ELR (cell line): Measurements from ENCODE around the gene SLC39A2.
"Not testable (repeated sequence)": the region's sequence is repeated elsewhere in the genome, so short reads cannot be mapped to it uniquely, and the experiment has no call there.

Experiments
- DNase-seq: peaks from one replicate; pipeline ENCODE4 v3.0.0-alpha.2; 2015; ENCODE audit warnings: low read depth

Gene SLC39A2

GRCh38 chr14:21025371-21026273 lies 26.5 kb downstream of the SLC39A2 start:
- DNase-seq, result no peak

DNA sequence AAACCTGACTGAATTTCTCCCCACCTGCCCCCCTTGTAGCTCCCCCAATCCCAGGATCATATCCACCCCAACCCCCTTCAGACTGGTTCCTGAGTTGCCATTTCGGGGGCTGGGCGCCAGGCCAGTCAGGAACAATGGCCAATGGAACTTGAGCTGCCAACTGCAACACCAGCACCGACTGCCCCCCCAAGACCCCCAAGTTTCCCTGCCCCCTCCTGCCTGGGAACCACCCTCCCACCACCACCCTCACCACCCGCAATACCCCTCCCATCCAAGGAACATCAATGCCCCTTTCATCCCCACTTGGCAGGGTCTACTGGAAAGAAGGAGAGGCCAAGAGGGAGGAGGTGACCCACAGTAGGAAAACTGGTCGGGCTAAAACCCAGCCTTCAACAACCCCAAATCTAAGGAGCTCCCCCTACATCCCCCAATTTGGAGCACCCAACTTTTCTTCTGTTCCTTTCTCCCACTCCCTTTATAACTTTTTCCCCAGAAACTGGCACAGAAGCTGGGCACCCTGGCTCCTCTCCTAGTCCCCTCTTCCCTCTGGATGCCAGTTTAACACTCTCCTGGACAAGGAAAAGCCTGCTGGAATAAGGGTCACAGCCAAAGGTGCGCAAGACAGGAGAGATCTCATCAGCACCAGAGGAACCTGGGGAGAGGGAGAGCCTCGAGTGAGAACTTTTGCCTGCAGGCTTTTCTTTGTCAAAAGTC lies 27.3 kb downstream of the SLC39A2 start:
- DNase-seq, result no peak

- no peak for DNase-seq
Observed at GRCh38 chr14:21026988-21027315, 27.9 kb downstream of the SLC39A2 start.

GRCh38 chr14:21029917-21030316 lies 30.8 kb downstream of the SLC39A2 start, which contains the start of gene TPPP2:
Gene TPPP2, plus strand, starts transcription at chr14:21030217. Its CDS starts 365 bp downstream, at chr14:21030582.
- DNase-seq, result no peak

DNA sequence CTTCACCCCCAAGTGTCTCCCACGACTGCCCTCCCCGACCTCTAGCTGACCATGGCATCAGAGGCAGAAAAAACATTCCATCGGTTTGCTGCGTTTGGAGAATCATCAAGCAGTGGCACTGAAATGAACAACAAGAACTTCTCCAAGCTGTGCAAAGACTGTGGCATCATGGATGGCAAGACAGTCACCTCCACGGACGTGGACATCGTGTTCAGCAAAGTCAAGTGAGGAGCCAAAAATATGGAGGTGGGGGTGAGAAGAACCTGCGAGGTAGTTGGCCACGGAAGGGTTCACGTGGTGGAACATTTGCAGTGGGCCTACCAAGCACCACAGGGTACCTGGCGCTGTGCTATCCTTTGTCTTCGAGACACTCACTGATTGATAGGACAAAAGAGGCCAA lies 31.4 kb downstream of the SLC39A2 start:
- DNase-seq, result no peak

DNA sequence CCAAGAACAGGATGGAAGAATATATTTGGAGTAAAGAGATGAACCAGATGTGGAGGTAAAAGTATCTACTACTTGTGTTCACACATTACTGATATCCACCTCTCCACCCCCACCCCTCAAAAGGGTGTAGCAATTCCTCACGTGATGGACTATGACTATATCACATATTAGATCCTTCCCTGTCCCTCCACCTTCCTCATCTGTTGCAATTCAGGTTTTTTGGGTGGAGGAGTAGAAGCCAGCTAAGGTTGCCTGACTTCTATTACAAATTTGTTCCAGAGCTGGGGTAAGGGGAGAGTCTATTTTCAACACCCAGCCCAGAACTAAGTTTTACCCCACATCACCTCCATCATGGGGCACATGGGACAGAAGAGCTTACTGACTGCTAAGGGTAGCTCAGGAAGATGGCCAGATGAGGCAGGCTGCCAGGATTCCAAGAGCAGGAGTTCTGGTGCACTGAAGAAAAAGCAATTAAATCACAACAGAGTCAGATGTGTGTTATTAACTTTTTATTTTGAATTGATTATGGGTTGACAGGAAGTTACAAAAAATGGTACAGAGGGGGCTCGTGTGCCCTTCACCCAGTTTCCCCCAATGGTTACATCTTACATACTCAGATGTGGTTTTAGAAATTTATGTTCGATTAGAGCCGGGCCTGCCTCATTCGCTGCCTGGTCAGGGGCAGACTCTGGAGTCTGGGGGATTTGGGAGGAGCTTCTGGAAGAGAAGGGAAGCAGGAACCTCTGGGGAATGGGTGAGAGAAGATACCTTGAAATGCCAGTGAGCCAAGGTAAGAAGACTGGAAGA lies 33.4 kb downstream of the SLC39A2 start:
- DNase-seq, result no peak

DNA sequence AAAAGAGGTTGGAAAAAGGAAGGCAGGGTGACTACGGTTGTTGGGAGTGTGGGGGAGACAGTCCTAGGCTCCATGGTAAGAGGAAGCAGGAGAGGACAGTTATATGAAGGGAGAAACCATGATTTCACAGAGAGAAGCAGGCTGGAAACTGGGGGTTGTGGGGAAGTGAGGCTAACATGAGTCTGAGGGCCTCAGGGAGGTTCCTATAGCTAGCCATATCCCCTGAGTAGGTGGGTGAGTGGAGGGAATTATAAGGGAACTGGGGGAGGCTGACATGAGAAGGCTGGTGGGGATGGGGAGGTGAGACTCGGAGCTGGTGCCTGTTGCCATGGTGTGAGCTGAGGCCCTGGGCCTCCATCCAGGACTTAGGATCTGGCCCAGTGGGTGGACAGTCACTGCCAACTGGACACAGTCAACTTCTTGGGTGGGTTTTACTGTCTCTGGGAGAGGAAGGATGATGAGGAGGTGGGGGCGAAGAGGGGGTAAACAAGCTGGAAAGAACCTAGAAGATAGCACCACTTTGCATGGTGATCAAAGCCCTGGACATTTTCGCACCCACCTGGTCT lies 34.1 kb downstream of the SLC39A2 start:
- no peak for DNase-seq

DNA sequence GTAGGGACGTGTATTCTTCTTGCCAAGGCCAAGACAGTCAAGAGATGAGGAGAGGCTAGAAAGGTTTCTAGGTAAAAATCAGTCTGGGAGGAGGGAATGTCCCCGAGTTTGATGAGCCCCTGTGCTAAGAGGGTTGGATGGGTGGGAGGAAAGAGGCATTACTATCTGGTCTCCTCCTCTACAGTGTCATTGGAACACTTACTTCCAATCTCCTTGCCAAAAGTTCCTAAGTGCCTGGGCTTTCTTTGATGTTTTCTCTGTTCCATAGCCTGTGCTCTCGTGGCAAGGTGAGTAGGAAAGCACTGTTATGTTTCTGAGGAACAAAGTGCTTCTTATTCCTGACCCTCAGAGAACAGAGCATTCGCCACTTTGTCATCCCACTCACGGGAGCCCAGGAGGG lies 35.6 kb downstream of the SLC39A2 start, which contains the start of gene RNASE13:
Gene RNASE13, minus strand, starts transcription at position 101 of the 400 bp plus-strand sequence. CDS start 519 bp downstream, outside the sequence.
- no peak for DNase-seq

DNA sequence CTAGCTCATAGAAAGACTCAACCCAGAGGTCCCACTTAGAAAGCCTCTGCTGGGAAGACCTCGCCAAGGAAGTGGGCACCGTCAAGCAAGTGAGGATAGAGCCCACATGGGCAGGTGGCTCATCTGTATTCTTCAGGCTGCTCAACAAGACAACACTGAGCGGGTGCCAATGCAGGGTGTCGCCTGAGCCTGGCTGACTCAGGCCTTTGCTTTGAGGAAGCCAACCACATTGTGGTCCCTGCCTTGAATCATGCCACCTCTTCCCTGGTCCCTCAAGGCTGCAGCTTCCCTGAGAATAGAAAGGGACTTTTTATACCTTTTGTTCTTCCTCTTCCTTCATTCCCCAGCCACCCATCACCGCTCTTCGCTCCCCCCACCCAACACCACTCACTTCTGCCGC lies 37.7 kb downstream of the SLC39A2 start:
- DNase-seq, result no peak

DNA sequence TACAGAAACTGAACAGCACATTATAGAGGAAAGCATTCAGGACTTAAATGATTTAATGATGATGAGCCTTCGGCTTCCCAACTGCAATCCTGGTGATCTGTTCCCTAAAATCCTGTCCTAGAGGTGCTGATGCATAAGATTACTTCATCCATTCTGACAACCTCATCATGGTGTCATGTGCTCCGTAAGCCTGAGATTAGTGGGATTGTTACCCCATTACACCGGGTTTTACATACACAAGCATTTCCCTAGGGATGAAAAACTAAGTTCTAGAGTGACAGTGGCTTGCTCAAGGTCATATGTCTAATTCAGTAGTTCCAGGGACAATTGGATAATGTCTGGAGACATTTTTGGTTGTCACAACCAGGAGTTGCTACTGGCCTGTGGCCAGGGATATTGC lies 38.1 kb downstream of the SLC39A2 start:
- no peak for DNase-seq

- no peak for DNase-seq
Observed at GRCh38 chr14:21038441-21039422, 39.6 kb downstream of the SLC39A2 start.

DNA sequence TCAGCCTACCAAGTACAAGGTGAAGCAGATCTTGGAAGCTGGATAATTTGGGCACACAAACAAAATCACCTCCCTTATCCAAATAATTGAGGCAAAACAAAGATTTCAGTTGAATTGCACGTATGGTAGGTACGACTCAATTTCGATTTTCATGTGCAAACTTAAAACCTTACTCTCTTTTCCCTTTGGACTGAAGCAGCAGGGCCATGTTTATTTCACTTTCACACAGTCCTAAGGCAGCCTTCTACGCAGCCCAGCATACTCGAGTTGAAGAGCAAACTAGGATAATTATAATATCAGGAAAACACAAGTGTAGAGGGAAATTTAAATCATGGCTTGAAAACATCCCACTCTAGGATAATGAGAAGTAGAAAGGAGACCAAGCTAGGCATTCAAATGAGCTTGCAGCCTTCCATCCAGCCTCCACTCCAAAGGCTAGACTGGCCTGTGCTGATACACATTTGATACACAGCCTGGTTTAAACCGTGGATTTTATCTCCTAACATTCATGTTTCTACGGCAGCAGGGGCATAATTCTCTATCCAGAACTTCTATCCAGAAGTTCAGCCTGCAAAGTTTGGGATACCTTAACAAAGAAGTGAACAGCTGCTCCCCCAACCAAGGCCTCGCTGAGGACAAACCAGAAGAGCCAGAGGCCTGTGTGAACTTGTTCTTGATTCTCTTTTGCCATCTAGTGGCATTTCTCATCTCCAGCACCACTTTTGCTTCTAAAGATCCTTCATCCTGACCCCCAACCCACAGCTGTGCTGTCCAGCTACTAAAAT lies 40.7 kb downstream of the SLC39A2 start:
- peak; percentile 61 for DNase-seq

- DNase-seq, result no peak
Observed at GRCh38 chr14:21040370-21040925, 41.4 kb downstream of the SLC39A2 start.

- not testable (repeated sequence) for DNase-seq
Observed at GRCh38 chr14:21040941-21041340, 41.8 kb downstream of the SLC39A2 start.

- DNase-seq, result peak; percentile 42
Observed at GRCh38 chr14:21041676-21042433, 42.8 kb downstream of the SLC39A2 start, which contains the start of gene RNASE7. Gene RNASE7, plus strand, starts transcription at chr14:21042362. Its CDS starts 631 bp downstream, at chr14:21042993.

GRCh38 chr14:21042918-21043317 lies 43.8 kb downstream of the SLC39A2 start:
- DNase-seq, result no peak

DNA sequence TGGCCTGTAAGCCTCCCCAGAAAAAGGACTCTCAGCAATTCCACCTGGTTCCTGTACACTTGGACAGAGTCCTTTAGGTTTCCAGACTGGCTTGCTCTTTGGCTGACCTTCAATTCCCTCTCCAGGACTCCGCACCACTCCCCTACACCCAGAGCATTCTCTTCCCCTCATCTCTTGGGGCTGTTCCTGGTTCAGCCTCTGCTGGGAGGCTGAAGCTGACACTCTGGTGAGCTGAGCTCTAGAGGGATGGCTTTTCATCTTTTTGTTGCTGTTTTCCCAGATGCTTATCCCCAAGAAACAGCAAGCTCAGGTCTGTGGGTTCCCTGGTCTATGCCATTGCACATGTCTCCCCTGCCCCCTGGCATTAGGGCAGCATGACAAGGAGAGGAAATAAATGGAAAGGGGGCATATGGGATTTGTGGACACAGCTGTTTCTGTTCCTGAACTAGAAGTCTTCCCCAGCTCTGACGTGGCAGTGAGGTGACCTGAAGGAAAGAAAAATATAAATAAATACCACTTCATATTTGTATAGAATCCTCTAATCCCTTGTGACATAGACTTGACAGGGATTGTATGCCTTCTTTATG lies 44.4 kb downstream of the SLC39A2 start:
- DNase-seq, result no peak

DNA sequence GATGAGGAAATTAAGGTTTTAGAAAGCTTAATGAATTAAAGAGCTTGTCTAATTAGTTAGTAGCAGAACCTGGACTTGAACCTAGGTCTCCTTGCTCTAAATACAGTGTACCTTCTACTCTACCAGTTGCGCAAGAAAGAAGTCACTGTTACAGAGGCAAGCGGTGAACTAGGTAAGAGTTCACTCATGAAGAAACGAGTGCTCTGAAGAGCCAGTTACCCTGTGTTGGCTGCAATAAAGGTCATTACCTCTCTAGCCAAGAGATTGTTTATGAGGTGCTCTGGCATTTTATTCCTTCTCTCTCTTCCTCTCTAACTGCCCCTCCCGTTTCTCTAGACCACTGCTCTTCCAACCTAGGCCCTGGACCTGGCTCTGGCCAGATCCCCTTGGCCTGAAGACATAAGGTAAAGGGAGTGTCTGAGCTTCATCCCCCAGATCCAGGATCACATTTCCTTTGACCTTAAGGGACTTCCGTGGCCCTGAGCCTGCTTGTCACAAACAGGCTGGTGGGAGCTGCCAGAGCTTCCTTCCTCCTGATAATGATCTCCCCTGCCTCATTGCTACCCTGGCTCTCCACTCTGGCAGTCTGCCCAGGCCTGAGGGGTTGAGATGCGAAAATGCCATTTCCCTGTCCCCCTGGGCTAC lies 45.0 kb downstream of the SLC39A2 start:
- no peak for DNase-seq
